Activated CD4-positive, alpha-beta T cell treated with anti-CD3 and anti-CD28 coated beads for 24 hours (primary cell): ENCODE results near the gene PTPRN.
"Not testable (repeated sequence)": the region's sequence is repeated elsewhere in the genome, so short reads cannot be mapped to it uniquely, and the experiment has no call there.

Experiments used
- DNase-seq, 2 donors: peaks; one replicate each; pipeline ENCODE4 v3.0.0-alpha.2; 2020; ENCODE audit warnings: low read depth in 2 of 2

PTPRN gene

GRCh38 chr2:219287580-219288265, 21.5 kb downstream of the PTPRN start:
- no peak for DNase-seq

GRCh38 chr2:219287116-219287440, 22.1 kb downstream of the PTPRN start:
- DNase-seq, result not testable (repeated sequence)

- DNase-seq, result no peak
These were observed 22.6 kb downstream of the PTPRN start for GRCh38 chr2:219286436-219287115.

- no peak for DNase-seq
These were observed 23.2 kb downstream of the PTPRN start for GRCh38 chr2:219285894-219286425.

GRCh38 chr2:219285373-219285735, 23.8 kb downstream of the PTPRN start:
- no peak for DNase-seq

- no peak for DNase-seq
These were observed 24.5 kb downstream of the PTPRN start for GRCh38 chr2:219284501-219285372.

GRCh38 chr2:219282943-219283581, 26.1 kb downstream of the PTPRN start:
- DNase-seq, result no peak

- no peak for DNase-seq
These were observed 26.8 kb downstream of the PTPRN start for GRCh38 chr2:219282375-219282774.

GRCh38 chr2:219281588-219281987, 27.6 kb downstream of the PTPRN start:
- DNase-seq, result no peak

- no peak for DNase-seq
These were observed 28.6 kb downstream of the PTPRN start for GRCh38 chr2:219280651-219281050.

- no peak for DNase-seq
These were observed 29.2 kb downstream of the PTPRN start for GRCh38 chr2:219279916-219280516.

GRCh38 chr2:219279151-219279915, 29.9 kb downstream of the PTPRN start, which contains the start of gene DNAJB2:
Gene DNAJB2 (plus strand): TSS chr2:219279366. CDS start chr2:219279834, 468 bp downstream.
- DNase-seq, result peak; percentile 98 to 99

- DNase-seq, result no peak
These were observed 30.5 kb downstream of the PTPRN start for GRCh38 chr2:219278655-219279150.

GRCh38 chr2:219277703-219278654, 31.2 kb downstream of the PTPRN start:
- DNase-seq, result peak; percentile 64 to 67

GRCh38 chr2:219274361-219274921, 34.8 kb downstream of the PTPRN start:
- DNase-seq, result no peak

- no peak for DNase-seq
These were observed 35.3 kb downstream of the PTPRN start for GRCh38 chr2:219273937-219274336.

- no peak for DNase-seq
These were observed 36.2 kb downstream of the PTPRN start for GRCh38 chr2:219272995-219273394.

GRCh38 chr2:219272356-219272755, 36.8 kb downstream of the PTPRN start:
- no peak for DNase-seq

GRCh38 chr2:219271021-219271420, 38.2 kb downstream of the PTPRN start:
- no peak for DNase-seq
